Effector CD8-positive, alpha-beta T cell (primary cell): Measurements from ENCODE around the gene EXOC3L4.
A peak's percentile ranks its signal among the peaks of the same experiment; 100 is the strongest.

Experiments
- DNase-seq: peaks from one replicate; lab custom pipeline; 2025; lab: John Stamatoyannopoulos, UW

EXOC3L4 gene

GRCh38 chr14:103091041-103091882 lies 3.3 kb upstream of the EXOC3L4 start:
- peak; percentile 70 for DNase-seq

- no peak for DNase-seq
Measured at GRCh38 chr14:103091883-103092222, 2.7 kb upstream of the EXOC3L4 start.

GRCh38 chr14:103093856-103094405 lies 594 bp upstream of the EXOC3L4 start:
- DNase-seq, result no peak

- DNase-seq, result no peak
Measured at GRCh38 chr14:103095210-103095778, 769 bp downstream of the EXOC3L4 start.

GRCh38 chr14:103096387-103096786 lies 1.9 kb downstream of the EXOC3L4 start:
- no peak for DNase-seq

- no peak for DNase-seq
Measured at GRCh38 chr14:103097244-103097993, 2.9 kb downstream of the EXOC3L4 start.

- DNase-seq, result no peak
Measured at GRCh38 chr14:103097994-103098957, 3.8 kb downstream of the EXOC3L4 start.

GRCh38 chr14:103099081-103099732 lies 4.7 kb downstream of the EXOC3L4 start:
- no peak for DNase-seq

GRCh38 chr14:103099733-103100280 lies 5.3 kb downstream of the EXOC3L4 start:
- no peak for DNase-seq

- DNase-seq, result no peak
Measured at GRCh38 chr14:103100281-103101121, 6.0 kb downstream of the EXOC3L4 start.

GRCh38 chr14:103101257-103101962 lies 6.9 kb downstream of the EXOC3L4 start:
- no peak for DNase-seq

GRCh38 chr14:103101963-103102688 lies 7.6 kb downstream of the EXOC3L4 start:
- DNase-seq, result no peak

GRCh38 chr14:103102689-103103260 lies 8.2 kb downstream of the EXOC3L4 start:
- DNase-seq, result no peak

GRCh38 chr14:103103461-103104388 lies 9.2 kb downstream of the EXOC3L4 start:
- no peak for DNase-seq

GRCh38 chr14:103104389-103104653 lies 9.8 kb downstream of the EXOC3L4 start:
- no peak for DNase-seq

GRCh38 chr14:103104654-103105452 lies 10.3 kb downstream of the EXOC3L4 start:
- DNase-seq, result peak; percentile 69
